ENCODE measurements around the gene CACNA1H.
"Not testable (repeated sequence)": the region's sequence is repeated elsewhere in the genome, so short reads cannot be mapped to it uniquely, and the experiment has no call there.

Gene CACNA1H

GRCh38 chr16:1245452-1246020 lies 92.6 kb downstream of the CACNA1H start:
- H3K4me3 ChIP-seq (ENCODE audit: low read depth, low read length): peak overlapping the region; percentile 27
- DNase-seq (ENCODE audit: low read depth): peak; percentile 57
- TF ChIP-seq MAX (IDR thresholded peaks at IDR 0.05; ENCODE audit: low read depth, low read length): 0 out of 2 replicates have a peak, but pooled peaks have one; percentile 9
- TF ChIP-seq POLR2A (IDR thresholded peaks at IDR 0.05; ENCODE audit: extremely low read depth, insufficient read length): no peak

GRCh38 chr16:1247903-1248537 lies 95.1 kb downstream of the CACNA1H start:
- not testable (repeated sequence) for DNase-seq (ENCODE audit: low read depth); H3K4me3 ChIP-seq (ENCODE audit: low read depth, low read length)

- DNase-seq (ENCODE audit: low read depth); H3K4me3 ChIP-seq (ENCODE audit: low read depth, low read length): not testable (repeated sequence)
Observed at GRCh38 chr16:1249031-1249755, 96.3 kb downstream of the CACNA1H start.

GRCh38 chr16:1253701-1254364 lies 100.9 kb downstream of the CACNA1H start:
- not testable (repeated sequence) for H3K4me3 ChIP-seq (ENCODE audit: low read depth, low read length); DNase-seq (ENCODE audit: low read depth)

GRCh38 chr16:1254821-1255220 lies 101.9 kb downstream of the CACNA1H start:
- H3K4me3 ChIP-seq (ENCODE audit: low read depth, low read length); DNase-seq (ENCODE audit: low read depth): not testable (repeated sequence)

- peak; percentile 28 for DNase-seq (ENCODE audit: low read depth)
- H3K4me3 ChIP-seq (ENCODE audit: low read depth, low read length): not testable (repeated sequence)
Observed at GRCh38 chr16:1255276-1256122, 102.6 kb downstream of the CACNA1H start, which contains the start of gene TPSD1. TPSD1 (plus strand) TSS chr16:1256069; CDS start chr16:1256281, 212 bp downstream.

GRCh38 chr16:1256296-1256873 lies 103.5 kb downstream of the CACNA1H start:
- H3K4me3 ChIP-seq (ENCODE audit: low read depth, low read length); DNase-seq (ENCODE audit: low read depth): not testable (repeated sequence)

GRCh38 chr16:1256874-1257322 lies 104.0 kb downstream of the CACNA1H start:
- TF ChIP-seq MYC (IDR thresholded peaks at IDR 0.05; ENCODE audit: low read depth, low read length) (no peak), MAX (IDR thresholded peaks at IDR 0.05; ENCODE audit: low read depth, low read length) (no peak), POLR2A (IDR thresholded peaks at IDR 0.05; ENCODE audit: extremely low read depth, insufficient read length) (no peak), CTCF (IDR thresholded peaks at IDR 0.05; ENCODE audit: low read depth, low read length) (no peak)
- H3K4me3 ChIP-seq (ENCODE audit: low read depth, low read length): no peak overlapping the region
- no peak for DNase-seq (ENCODE audit: low read depth)

GRCh38 chr16:1257561-1258224 lies 104.8 kb downstream of the CACNA1H start:
- DNase-seq (ENCODE audit: low read depth): no peak
- TF ChIP-seq MYC (IDR thresholded peaks at IDR 0.05; ENCODE audit: low read depth, low read length): no peak
- no peak for TF ChIP-seq CTCF (IDR thresholded peaks at IDR 0.05; ENCODE audit: low read depth, low read length)
- no peak for TF ChIP-seq MAX (IDR thresholded peaks at IDR 0.05; ENCODE audit: low read depth, low read length)
- TF ChIP-seq POLR2A (IDR thresholded peaks at IDR 0.05; ENCODE audit: extremely low read depth, insufficient read length): no peak
- no peak overlapping the region for H3K4me3 ChIP-seq (ENCODE audit: low read depth, low read length)
